ENCODE results near the gene C5AR2. TPM values are rescaled to one million over a fixed set of nuclear protein-coding genes. Genes with fewer than 3 reads are reported as not detected.

Gene C5AR2
- total RNA-seq, 2 donors from 2014 or later = not detected

DNA sequence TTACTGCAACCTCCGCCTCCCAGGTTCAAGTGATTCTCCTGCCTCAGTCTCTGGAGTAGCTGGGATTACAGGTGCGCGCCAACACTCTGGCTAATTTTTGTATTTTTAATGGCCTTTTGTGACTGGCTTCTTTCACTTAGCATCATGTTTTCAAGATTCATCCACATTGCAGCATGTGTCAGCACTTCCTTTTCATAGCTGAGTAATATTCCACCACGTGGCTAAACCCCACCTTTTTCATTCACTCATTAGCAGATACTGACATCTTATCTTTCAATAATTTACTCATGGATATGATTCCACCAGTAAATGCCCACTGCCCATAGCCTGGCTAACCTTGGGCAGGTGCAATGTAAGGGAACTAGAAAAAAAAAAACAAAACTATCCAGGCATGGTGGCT is 15.5 kb upstream of the C5AR2 start:
- DNase-seq = no peak
- Histone ChIP-seq H3K4me3 (ENCODE audit: low read length) (no peak overlapping the region), H3K27me3 (ENCODE audit: control insufficient read depth, insufficient read depth, low read length, poor library complexity, severe bottlenecking) (no peaks in the 10 kb centered on the region), H3K9me3 (ENCODE audit: control insufficient read depth, low read length) (no peaks in the 10 kb centered on the region), H3K4me1 (ENCODE audit: control insufficient read depth, insufficient read depth, low read length) (no peaks in the 10 kb centered on the region), H3K36me3 (ENCODE audit: control insufficient read depth, insufficient read depth, low read length) (no peaks in the 10 kb centered on the region), H3K9ac (ENCODE audit: extremely low read depth, low read length, poor library complexity, severe bottlenecking) (no peak overlapping the region), H3K27ac (ENCODE audit: low read depth, low read length) (no peak overlapping the region)
- Mint-ChIP-seq H3K4me3 (no peak overlapping the region), H3K4me1 (peaks cover 4% of the 10 kb centered on the region), H3K27ac (no peak overlapping the region), H3K27me3 (ENCODE audit: insufficient read depth) (peaks cover 2% of the 10 kb centered on the region), H3K9me3 (peaks cover 3% of the 10 kb centered on the region), H3K36me3 (ENCODE audit: low read depth) (no peaks in the 10 kb centered on the region)
- TF ChIP-seq, protein P1, sequence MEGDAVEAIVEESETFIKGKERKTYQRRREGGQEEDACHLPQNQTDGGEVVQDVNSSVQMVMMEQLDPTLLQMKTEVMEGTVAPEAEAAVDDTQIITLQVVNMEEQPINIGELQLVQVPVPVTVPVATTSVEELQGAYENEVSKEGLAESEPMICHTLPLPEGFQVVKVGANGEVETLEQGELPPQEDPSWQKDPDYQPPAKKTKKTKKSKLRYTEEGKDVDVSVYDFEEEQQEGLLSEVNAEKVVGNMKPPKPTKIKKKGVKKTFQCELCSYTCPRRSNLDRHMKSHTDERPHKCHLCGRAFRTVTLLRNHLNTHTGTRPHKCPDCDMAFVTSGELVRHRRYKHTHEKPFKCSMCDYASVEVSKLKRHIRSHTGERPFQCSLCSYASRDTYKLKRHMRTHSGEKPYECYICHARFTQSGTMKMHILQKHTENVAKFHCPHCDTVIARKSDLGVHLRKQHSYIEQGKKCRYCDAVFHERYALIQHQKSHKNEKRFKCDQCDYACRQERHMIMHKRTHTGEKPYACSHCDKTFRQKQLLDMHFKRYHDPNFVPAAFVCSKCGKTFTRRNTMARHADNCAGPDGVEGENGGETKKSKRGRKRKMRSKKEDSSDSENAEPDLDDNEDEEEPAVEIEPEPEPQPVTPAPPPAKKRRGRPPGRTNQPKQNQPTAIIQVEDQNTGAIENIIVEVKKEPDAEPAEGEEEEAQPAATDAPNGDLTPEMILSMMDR (conservative IDR thresholded peaks at IDR 0.05) = no peak
- 86 to 90% methylated on average over 3 to 4 of the region's 4 CpGs for WGBS, 2 experiments (ENCODE audit: insufficient coverage in 1 of 2, insufficient read length in 1 of 2)

DNA sequence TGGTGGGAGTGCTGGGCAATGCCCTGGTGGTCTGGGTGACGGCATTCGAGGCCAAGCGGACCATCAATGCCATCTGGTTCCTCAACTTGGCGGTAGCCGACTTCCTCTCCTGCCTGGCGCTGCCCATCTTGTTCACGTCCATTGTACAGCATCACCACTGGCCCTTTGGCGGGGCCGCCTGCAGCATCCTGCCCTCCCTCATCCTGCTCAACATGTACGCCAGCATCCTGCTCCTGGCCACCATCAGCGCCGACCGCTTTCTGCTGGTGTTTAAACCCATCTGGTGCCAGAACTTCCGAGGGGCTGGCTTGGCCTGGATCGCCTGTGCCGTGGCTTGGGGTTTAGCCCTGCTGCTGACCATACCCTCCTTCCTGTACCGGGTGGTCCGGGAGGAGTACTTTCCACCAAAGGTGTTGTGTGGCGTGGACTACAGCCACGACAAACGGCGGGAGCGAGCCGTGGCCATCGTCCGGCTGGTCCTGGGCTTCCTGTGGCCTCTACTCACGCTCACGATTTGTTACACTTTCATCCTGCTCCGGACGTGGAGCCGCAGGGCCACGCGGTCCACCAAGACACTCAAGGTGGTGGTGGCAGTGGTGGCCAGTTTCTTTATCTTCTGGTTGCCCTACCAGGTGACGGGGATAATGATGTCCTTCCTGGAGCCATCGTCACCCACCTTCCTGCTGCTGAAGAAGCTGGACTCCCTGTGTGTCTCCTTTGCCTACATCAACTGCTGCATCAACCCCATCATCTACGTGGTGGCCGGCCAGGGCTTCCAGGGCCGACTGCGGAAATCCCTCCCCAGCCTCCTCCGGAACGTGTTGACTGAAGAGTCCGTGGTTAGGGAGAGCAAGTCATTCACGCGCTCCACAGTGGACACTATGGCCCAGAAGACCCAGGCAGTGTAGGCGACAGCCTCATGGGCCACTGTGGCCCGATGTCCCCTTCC is 11.8 kb upstream of the C5AR2 start:
- no peak overlapping the region for H3K4me3 ChIP-seq (ENCODE audit: low read length)
- no peak overlapping the region for H3K4me3 Mint-ChIP-seq
- TF ChIP-seq, protein P1 (conservative IDR thresholded peaks at IDR 0.05) = no peak

DNA sequence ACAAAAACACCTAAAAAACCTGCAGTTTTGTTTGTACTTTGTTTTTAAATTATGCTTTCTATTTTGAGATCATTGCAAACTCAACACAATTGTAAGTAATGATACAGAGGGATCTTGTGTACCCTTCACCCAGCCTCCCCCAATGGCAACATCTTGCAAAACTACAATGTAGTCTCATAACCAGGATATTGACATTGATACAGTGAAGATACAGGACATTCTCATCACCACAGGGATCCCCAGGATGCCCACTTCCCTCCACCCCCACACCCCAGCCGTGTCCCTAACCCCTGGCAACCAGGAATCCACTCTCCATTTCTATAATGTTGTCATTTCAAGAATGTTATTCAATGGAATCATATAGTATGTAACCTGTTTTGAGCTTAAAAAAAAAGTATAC is 10.3 kb upstream of the C5AR2 start:
- no peaks in the 10 kb centered on the region for H3K27me3 ChIP-seq (ENCODE audit: control insufficient read depth, insufficient read depth, low read length, poor library complexity, severe bottlenecking)
- Mint-ChIP-seq H3K36me3 (ENCODE audit: low read depth) (no peaks in the 10 kb centered on the region), H3K4me3 (no peak overlapping the region), H3K27me3 (ENCODE audit: insufficient read depth) (no peaks in the 10 kb centered on the region), H3K4me1 (no peaks in the 10 kb centered on the region), H3K9me3 (no peaks in the 10 kb centered on the region), H3K27ac (no peak overlapping the region)
- no peak for DNase-seq
- no peaks in the 10 kb centered on the region for H3K9me3 ChIP-seq (ENCODE audit: control insufficient read depth, low read length)
- no peaks in the 10 kb centered on the region for H3K36me3 ChIP-seq (ENCODE audit: control insufficient read depth, insufficient read depth, low read length)
- no peaks in the 10 kb centered on the region for H3K4me1 ChIP-seq (ENCODE audit: control insufficient read depth, insufficient read depth, low read length)
- TF ChIP-seq, protein P1 (conservative IDR thresholded peaks at IDR 0.05) = no peak
- WGBS, 2 experiments (ENCODE audit: insufficient coverage in 1 of 2, insufficient read length in 1 of 2) = 100% methylated on average over 1 of the region's 1 CpG; no CpG with 5 or more reads in 1 of the 2 experiments
- H3K27ac ChIP-seq (ENCODE audit: low read depth, low read length) = no peak overlapping the region
- H3K9ac ChIP-seq (ENCODE audit: extremely low read depth, low read length, poor library complexity, severe bottlenecking) = no peak overlapping the region
- H3K4me3 ChIP-seq (ENCODE audit: low read length) = no peak overlapping the region

More for the DNA sequence above, 11.8 kb upstream of the C5AR2 start:
- Histone ChIP-seq H3K27ac (ENCODE audit: low read depth, low read length) (no peak overlapping the region), H3K4me1 (ENCODE audit: control insufficient read depth, insufficient read depth, low read length) (no peaks in the 10 kb centered on the region), H3K27me3 (ENCODE audit: control insufficient read depth, insufficient read depth, low read length, poor library complexity, severe bottlenecking) (no peaks in the 10 kb centered on the region), H3K36me3 (ENCODE audit: control insufficient read depth, insufficient read depth, low read length) (no peaks in the 10 kb centered on the region), H3K9me3 (ENCODE audit: control insufficient read depth, low read length) (no peaks in the 10 kb centered on the region), H3K9ac (ENCODE audit: extremely low read depth, low read length, poor library complexity, severe bottlenecking) (no peak overlapping the region)
- Mint-ChIP-seq H3K27me3 (ENCODE audit: insufficient read depth) (no peaks in the 10 kb centered on the region), H3K4me1 (peaks cover 4% of the 10 kb centered on the region), H3K27ac (no peak overlapping the region), H3K36me3 (ENCODE audit: low read depth) (no peaks in the 10 kb centered on the region), H3K9me3 (no peaks in the 10 kb centered on the region)
- DNase-seq = no peak
- 95 to 98% methylated on average over 38 to 46 of the region's 46 CpGs for WGBS, 2 experiments (ENCODE audit: insufficient coverage in 1 of 2, insufficient read length in 1 of 2)

Data from endodermal cell (in vitro differentiated cells).